Upper lobe of left lung (tissue), 4 donors: ENCODE results near the gene PRAMEF6.
"Not testable (repeated sequence)": the region's sequence is repeated elsewhere in the genome, so short reads cannot be mapped to it uniquely, and the experiment has no call there.

ENCODE experiments used
- CTCF ChIP-seq, 6 experiments: fragments of 450-650 bp in 4 of 6; fragments of 200-600 bp in 2 of 6; sonication (generic) in 2 of 6; IDR thresholded peaks; one replicate each; pipeline ENCODE4 v1.5.1; 2016 to 2019; ENCODE audit warnings: antibody characterized with exemption in 6 of 6
- POLR2A ChIP-seq, 4 donors: fragments of 450-650 bp; IDR thresholded peaks; one replicate each; pipeline ENCODE4 v1.5.1; 2016 to 2017; ENCODE audit warnings: antibody characterized with exemption in 4 of 4, mild to moderate bottlenecking in 2 of 4
- POLR2AphosphoS5 ChIP-seq, 2 donors: sonication (generic); formaldehyde crosslinking; IDR thresholded peaks; one replicate each; pipeline ENCODE4 v1.5.1; 2017; ENCODE audit warnings: antibody characterized with exemption in 2 of 2

DNA sequence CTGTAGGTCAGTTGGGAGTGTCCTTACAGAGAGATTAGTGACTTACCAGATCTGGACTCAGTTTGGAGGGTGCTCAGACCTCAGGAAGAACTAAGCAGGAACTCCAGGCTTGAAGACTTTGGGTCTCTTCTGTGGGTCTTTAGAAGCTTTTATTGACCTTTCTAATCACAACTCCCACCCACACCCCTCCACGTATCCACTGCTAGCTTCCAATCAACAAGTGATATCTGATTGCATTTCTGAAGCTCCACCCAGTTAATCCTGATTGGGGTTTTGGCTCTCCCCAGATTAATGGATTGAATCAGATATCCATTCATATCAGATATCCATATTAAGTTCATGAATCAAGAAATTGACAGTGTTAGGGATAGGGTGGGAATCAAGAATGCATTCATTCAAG lies 49.2 kb downstream of the PRAMEF6 start, which contains the start of gene PRAMEF10:
- TF ChIP-seq POLR2A, CTCF, POLR2AphosphoS5 (IDR thresholded peaks at IDR 0.05): not testable (repeated sequence)
